Fibroblast of skin of abdomen (primary cell): ENCODE results near the gene STRIP2.
"Not testable (repeated sequence)": the region's sequence is repeated elsewhere in the genome, so short reads cannot be mapped to it uniquely, and the experiment has no call there.

ENCODE experiments used
- DNase-seq: peaks from one replicate; pipeline ENCODE4 v3.0.0-alpha.2; 2013

The STRIP2 gene

GRCh38 chr7:129534558-129535274, 100.5 kb downstream of the STRIP2 start:
- DNase-seq: not testable (repeated sequence)

- DNase-seq: no peak
These were observed 101.7 kb downstream of the STRIP2 start for GRCh38 chr7:129535896-129536295.

GRCh38 chr7:129536323-129536722, 102.1 kb downstream of the STRIP2 start:
- DNase-seq: no peak
